ENCODE measurements around the gene TERB1.
"Not testable (repeated sequence)": the region's sequence is repeated elsewhere in the genome, so short reads cannot be mapped to it uniquely, and the experiment has no call there.

Gene TERB1

GRCh38 chr16:66811043-66811442 is 9.7 kb upstream of the TERB1 start:
- DNase-seq, result no peak

GRCh38 chr16:66810391-66810790 is 9.0 kb upstream of the TERB1 start:
- no peak for DNase-seq

GRCh38 chr16:66809765-66810164 is 8.4 kb upstream of the TERB1 start:
- no peak for DNase-seq

GRCh38 chr16:66802159-66802558 is 775 bp upstream of the TERB1 start:
- no peak for DNase-seq

GRCh38 chr16:66800856-66801255 is 528 bp downstream of the TERB1 start:
- no peak for DNase-seq

- peak; percentile 1 for DNase-seq
Observed at GRCh38 chr16:66798161-66798560, 3.2 kb downstream of the TERB1 start.

GRCh38 chr16:66793984-66794383 is 7.4 kb downstream of the TERB1 start:
- DNase-seq, result not testable (repeated sequence)

DNA sequence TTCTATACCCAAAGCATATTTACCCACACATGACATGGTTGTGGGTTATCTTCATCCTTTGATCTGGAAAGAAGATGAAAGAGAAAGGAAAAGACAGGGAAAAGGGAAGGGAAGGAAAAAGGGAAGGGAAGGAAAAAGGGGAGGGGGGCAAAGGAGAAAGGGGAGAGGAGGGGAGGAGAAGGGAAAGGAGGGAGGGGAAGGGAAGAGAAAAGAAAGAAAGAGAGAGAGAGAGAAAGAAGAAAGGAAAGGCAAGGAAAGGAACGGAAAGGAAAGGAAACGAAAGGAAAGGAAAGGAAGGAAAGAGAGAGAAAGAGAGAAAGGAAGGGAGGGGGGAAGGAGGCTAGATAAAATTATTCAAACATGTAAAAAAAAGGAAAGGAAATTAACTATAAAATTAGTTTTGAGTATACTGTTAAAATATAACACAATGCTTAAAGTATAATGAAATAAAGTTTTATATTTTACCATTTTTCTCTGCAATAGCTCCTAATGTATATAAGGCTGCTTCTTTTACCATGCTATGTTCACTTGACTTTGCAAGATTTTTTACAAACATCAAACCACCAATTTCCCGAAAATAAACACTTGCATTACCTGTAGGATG is 11.2 kb downstream of the TERB1 start:
- no peak for DNase-seq

- DNase-seq, result no peak
Observed at GRCh38 chr16:66787427-66787826, 14.0 kb downstream of the TERB1 start.

- DNase-seq, result no peak
Observed at GRCh38 chr16:66786551-66786950, 14.8 kb downstream of the TERB1 start.

- no peak for DNase-seq
Observed at GRCh38 chr16:66776457-66776856, 24.9 kb downstream of the TERB1 start.

- no peak for DNase-seq
Observed at GRCh38 chr16:66774981-66775380, 26.4 kb downstream of the TERB1 start.

DNA sequence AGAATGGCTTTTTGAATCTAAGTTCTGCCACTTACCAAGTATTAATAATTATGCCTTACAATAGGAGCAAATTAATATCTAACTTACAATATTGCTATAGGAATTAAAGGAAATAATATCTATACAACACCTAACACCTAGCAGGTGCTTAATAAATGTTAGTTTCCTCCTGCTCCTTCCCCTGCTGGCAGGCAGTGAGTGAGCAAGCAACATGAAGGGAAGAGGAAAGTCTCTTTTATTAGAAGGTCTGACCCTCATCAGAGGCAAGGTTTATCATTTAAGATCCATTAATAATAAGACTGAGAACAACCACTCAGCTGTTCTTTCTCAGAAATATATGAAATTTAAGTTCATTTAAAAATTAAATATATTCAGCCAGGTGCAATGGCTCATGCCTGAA is 43.3 kb downstream of the TERB1 start:
- DNase-seq, result no peak

DNA sequence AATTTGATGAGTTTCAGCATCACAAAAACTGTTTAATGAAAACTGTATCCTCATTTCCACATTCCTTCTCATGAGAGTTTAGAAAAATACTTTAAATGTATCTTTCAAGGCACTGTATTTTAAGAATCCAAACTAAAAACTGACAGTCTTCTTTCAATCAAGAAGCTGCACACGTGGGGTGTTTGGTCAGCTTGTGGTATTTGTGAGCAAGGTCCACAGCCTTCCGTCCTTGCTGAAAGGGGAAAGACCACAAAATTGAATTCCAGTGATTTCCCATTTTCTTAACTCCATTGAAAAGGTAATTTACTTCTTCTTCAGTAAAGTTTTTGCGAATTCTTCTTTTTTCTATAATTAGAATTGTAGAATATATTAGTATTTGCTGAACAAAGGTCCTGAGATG is 46.6 kb downstream of the TERB1 start:
- no peak for DNase-seq

DNA sequence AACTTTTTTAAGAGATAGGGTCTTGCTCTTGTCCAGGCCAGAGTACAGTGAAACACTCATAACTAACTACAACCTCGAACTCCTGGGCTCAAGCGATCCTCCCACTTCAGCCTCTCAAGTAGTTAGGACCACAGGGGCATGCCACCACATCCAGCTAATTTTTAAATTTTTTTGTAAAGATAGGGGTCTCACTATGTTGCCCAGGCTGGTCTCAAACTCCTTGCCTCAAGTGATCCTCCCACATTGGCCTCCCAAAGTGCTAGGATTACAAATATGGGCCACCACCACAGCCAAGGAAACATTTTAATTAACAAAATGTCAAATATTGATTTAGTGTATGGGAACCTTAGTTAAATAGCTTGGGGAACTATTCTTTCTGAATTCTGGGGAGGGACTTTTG is 47.2 kb downstream of the TERB1 start:
- DNase-seq, result no peak

GRCh38 chr16:66752958-66753357 is 48.4 kb downstream of the TERB1 start:
- DNase-seq, result no peak

- no peak for DNase-seq
Observed at GRCh38 chr16:66752379-66752778, 49.0 kb downstream of the TERB1 start.

- DNase-seq, result no peak
Observed at GRCh38 chr16:66751992-66752322, 49.4 kb downstream of the TERB1 start.

DNA sequence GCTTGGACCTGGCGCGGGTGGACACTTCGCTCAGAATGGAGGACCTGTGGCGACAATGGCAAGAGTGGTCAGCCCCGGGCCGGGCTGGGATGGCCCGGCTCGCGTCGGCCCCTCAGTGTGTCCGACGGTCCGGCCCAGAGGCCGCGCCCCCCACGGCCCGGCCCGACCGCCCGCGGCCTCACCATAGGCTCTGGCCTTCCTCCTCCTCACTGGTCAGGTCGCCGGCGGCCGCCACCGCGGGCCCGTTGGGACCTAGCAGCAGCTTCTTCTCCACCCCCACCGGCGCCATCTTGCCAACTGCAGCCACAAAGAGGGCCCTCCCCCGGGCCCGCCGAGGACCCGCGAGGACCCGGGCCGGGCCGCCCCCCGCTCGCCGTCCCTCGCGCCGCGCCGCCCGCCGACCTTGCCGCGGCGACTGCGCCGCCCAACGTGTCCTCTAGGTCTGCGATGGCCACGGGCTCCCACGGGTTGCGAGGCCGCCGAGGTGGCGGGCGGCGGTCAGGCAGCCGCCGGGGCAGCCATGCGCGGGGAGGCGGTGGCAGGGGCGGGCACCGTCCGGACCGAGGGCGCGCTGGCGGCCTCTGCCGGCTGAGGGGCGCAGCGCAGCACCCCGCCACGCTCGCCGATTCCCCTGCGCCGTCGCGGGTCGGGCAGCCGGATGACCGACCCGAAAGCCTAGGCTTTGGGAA is 49.9 kb downstream of the TERB1 start, which contains the start of gene DYNC1LI2:
Gene DYNC1LI2 (minus strand): TSS at position 307 of the 689 bp plus-strand sequence. CDS start 18 bp downstream, at position 289.
- DNase-seq, result peak; percentile 71

DNA sequence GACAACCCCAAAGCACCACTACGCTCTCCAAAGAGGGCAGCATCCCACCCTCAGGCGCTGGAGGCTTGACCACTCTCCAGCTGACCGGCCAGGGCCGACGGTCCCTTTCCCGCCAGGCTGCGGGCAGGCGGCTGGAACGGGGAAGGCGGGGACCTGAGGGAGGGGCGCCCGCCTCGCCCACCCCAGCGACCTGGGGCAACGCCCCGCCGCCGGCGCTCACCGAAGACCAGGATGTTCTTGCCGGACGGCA is 50.4 kb downstream of the TERB1 start:
- DNase-seq, result no peak

- DNase-seq, result no peak
Observed at GRCh38 chr16:66750279-66751052, 50.9 kb downstream of the TERB1 start.

GRCh38 chr16:66746682-66747081 is 54.7 kb downstream of the TERB1 start:
- no peak for DNase-seq

- no peak for DNase-seq
Observed at GRCh38 chr16:66746048-66746447, 55.3 kb downstream of the TERB1 start.

Data from HCEC 1CT (cell line).